Measurements from ENCODE around the gene CDX1.

- no peak for TF ChIP-seq YY1 (IDR thresholded peaks at IDR 0.05; ENCODE audit: insufficient read depth, insufficient read length)
- TF ChIP-seq ZNF274 (IDR thresholded peaks at IDR 0.05; ENCODE audit: low read depth, low read length) = no peak
Observed at GRCh38 chr5:150173161-150173560, 6.6 kb downstream of the CDX1 start.

All from NT2/D1 (cell line).